Measurements from ENCODE around the gene OR4E1.

DNA sequence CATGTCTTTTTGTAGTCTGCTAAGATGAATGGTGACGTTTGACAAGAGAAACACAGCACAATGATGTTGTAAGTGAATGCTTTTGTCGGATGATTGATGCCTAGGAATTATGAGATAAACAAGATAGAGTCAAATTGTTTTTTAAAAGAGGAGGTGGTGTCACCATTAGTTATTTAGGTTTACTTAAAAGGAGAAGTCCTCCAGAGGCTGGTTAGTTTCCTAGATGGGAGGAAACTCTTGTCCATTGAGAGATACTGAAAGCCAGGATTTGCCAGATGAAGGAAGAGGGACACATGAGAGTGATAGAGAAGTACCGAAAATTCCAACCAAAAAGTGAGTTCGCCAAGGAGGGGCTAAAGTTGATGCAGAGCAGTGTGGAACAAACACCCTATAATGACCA is 38.8 kb downstream of the OR4E1 start, which contains the start of gene OR10G2:
- TF ChIP-seq, protein P1, sequence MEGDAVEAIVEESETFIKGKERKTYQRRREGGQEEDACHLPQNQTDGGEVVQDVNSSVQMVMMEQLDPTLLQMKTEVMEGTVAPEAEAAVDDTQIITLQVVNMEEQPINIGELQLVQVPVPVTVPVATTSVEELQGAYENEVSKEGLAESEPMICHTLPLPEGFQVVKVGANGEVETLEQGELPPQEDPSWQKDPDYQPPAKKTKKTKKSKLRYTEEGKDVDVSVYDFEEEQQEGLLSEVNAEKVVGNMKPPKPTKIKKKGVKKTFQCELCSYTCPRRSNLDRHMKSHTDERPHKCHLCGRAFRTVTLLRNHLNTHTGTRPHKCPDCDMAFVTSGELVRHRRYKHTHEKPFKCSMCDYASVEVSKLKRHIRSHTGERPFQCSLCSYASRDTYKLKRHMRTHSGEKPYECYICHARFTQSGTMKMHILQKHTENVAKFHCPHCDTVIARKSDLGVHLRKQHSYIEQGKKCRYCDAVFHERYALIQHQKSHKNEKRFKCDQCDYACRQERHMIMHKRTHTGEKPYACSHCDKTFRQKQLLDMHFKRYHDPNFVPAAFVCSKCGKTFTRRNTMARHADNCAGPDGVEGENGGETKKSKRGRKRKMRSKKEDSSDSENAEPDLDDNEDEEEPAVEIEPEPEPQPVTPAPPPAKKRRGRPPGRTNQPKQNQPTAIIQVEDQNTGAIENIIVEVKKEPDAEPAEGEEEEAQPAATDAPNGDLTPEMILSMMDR (IDR thresholded peaks at IDR 0.05), result no peak
- TF ChIP-seq POLR2AphosphoS5 (IDR thresholded peaks at IDR 0.05; ENCODE audit: low read depth, low read length), result no peak

Data from Panc1 (cell line).